Fibroblast of the aortic adventitia (primary cell): Measurements from ENCODE around the gene DRD1. TPM values are rescaled to one million over a fixed set of nuclear protein-coding genes. Genes with fewer than 3 reads are reported as not detected.
A peak's percentile ranks its signal among the peaks of the same experiment; 100 is the strongest.

ENCODE experiments used
- DNase-seq: peaks from one replicate; pipeline ENCODE4 v3.0.0-alpha.2; 2010; ENCODE audit warnings: low read depth
- H3K4me3 ChIP-seq: 2 replicates; pipeline ENCODE4 v1.5.1; 2011; ENCODE audit warnings: low read depth, mild to moderate bottlenecking, control low read depth, low read length, moderate library complexity
- CTCF ChIP-seq: IDR thresholded peaks from 2 replicates; pipeline ENCODE4 v1.5.1; 2011; ENCODE audit warnings: mild to moderate bottlenecking, low read length, control low read depth, inconsistent platforms; ENCODE audit not compliant: insufficient read depth
- total RNA-seq: library from RNA; depleted of rRNA; stranded (reverse); fragments of >200 nt; gene quantifications from 2 replicates; pipeline ENCODE4 v1.2.3, GENCODE V29; 2012; ENCODE audit warnings: low replicate concordance

Gene DRD1
- total RNA-seq, 1 donor: 0.18 TPM

DNA sequence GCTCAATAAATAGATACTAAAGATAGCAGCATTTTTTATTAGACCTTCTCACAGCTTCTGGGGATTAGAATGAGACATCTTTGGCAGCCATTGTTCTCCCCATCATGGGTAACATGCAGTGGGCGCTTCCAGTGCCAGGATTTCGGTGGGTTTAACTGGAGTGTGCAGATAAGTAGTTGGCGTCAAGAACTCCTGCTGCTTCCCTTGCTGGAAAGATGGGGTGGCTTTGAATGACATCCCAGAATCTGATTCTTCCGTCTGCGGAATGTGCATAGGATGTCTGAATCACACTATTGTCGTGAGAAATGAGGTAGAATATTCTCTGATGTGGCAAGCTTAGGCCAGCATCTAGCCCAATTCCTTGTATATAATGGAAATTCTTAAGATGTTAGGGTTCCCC, 41.6 kb upstream of the DRD1 start:
- DNase-seq: no peak
- no peak for TF ChIP-seq CTCF
- no peak overlapping the region for H3K4me3 ChIP-seq

DNA sequence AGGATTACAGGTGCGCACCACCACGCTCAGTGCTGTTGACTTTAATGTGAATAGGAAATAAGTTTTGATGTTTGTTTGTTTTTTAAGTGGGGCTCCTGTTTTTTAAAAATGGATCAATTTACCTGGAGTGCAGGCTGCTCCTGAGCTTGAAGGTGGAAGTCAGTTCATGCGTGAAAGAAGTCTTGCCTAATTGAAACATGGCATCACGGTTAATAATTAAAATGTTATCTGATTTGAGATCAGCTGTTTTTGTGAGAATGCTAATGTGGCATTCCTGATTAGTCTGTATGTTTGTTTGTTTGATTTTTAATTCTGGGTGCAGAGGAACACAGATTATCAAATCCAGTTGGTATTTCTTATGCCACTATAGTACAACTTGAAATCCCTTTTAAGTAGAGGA, 40.8 kb upstream of the DRD1 start:
- H3K4me3 ChIP-seq: no peak overlapping the region
- TF ChIP-seq CTCF: no peak
- no peak for DNase-seq

- DNase-seq: no peak
- no peak overlapping the region for H3K4me3 ChIP-seq
- no peak for TF ChIP-seq CTCF
Observed at GRCh38 chr5:175484322-175484721, 40.3 kb upstream of the DRD1 start.

DNA sequence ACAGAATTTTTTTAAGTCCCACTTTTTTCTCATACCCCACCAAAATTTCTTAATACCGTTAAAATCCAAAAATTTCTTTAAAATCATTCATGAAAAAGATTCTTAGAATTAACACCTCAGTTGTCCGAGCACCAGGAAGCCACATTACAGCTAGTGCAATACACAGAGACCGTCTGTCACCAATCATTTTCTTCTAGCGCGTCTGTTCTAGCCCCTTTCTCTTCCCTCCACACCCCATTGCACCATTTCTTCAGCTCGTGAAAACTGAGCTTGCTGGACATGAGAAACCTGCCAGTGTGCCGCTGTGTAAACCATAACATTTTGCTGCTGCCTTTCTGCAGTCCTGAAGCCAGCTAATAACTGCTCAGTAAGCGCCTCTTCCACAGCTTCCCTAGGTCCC, 39.4 kb upstream of the DRD1 start:
- H3K4me3 ChIP-seq: no peak overlapping the region
- DNase-seq: no peak
- TF ChIP-seq CTCF: no peak

GRCh38 chr5:175479125-175479881, 35.3 kb upstream of the DRD1 start:
- no peak for TF ChIP-seq CTCF
- peak; percentile 4 for DNase-seq

GRCh38 chr5:175478384-175479124, 34.6 kb upstream of the DRD1 start, which contains the start of gene SFXN1:
SFXN1 (plus strand) TSS chr5:175478560; CDS start chr5:175492104, 13,544 bp downstream.
- peak; percentile 55 for DNase-seq
- no peak for TF ChIP-seq CTCF
- H3K4me3 ChIP-seq: peak within 1 kb of the TSS; percentile 92

More at GRCh38 chr5:175479125-175479881, 35.3 kb upstream of the DRD1 start:
- H3K4me3 ChIP-seq: peak overlapping the region; percentile 92
